Upper lobe of left lung (tissue), 6 donors: ENCODE measurements around the gene TRAF3. TPM values are rescaled to one million over a fixed set of nuclear protein-coding genes. Genes with fewer than 3 reads are reported as not detected.

Experiments
- ATAC-seq, 2 donors: fragments of 200-7000 bp; cut with Tn5 transposase; one replicate each; pipeline ENCODE4 v1.9.1; 2022; ENCODE audit warnings: mild to moderate bottlenecking in 2 of 2, moderate library complexity in 2 of 2; ENCODE audit not compliant: low FRiP score in 2 of 2
- DNase-seq, 2 donors: peaks; one replicate each; pipeline ENCODE4 v3.0.0-alpha.2; 2019 to 2020
- H3K27ac ChIP-seq, 4 donors: fragments of 200-600 bp; sonication (generic); one replicate each; pipeline ENCODE4 v1.5.1; 2016 to 2019
- H3K27me3 ChIP-seq, 4 donors: fragments of 200-600 bp; sonication (generic); one replicate each; pipeline ENCODE4 v1.5.1; 2017 to 2019
- H3K36me3 ChIP-seq, 4 donors: fragments of 200-600 bp; sonication (generic); one replicate each; pipeline ENCODE4 v1.5.1; 2016 to 2019
- H3K4me1 ChIP-seq, 4 donors: fragments of 200-600 bp; sonication (generic); one replicate each; pipeline ENCODE4 v1.5.1; 2018 to 2019
- H3K4me3 ChIP-seq, 4 donors: fragments of 200-600 bp; sonication (generic); one replicate each; pipeline ENCODE4 v1.5.1; 2017 to 2019; ENCODE audit warnings: mild to moderate bottlenecking in 2 of 4, moderate library complexity in 1 of 4
- H3K9me3 ChIP-seq, 4 donors: fragments of 200-600 bp; sonication (generic); one replicate each; pipeline ENCODE4 v1.5.1; 2018 to 2019
- EP300 ChIP-seq, 4 donors: sonication (generic); formaldehyde crosslinking; IDR thresholded peaks; one replicate each; pipeline ENCODE4 v1.5.1; 2017; ENCODE audit warnings: antibody characterized with exemption in 4 of 4, control low read depth in 2 of 4
- POLR2A ChIP-seq, 4 donors: fragments of 450-650 bp; IDR thresholded peaks; one replicate each; pipeline ENCODE4 v1.5.1; 2016 to 2017; ENCODE audit warnings: antibody characterized with exemption in 4 of 4, mild to moderate bottlenecking in 2 of 4
- POLR2AphosphoS5 ChIP-seq, 2 donors: sonication (generic); formaldehyde crosslinking; IDR thresholded peaks; one replicate each; pipeline ENCODE4 v1.5.1; 2017; ENCODE audit warnings: antibody characterized with exemption in 2 of 2
- WGBS, 2 donors: methylation state at CpG; one replicate each; pipeline ENCODE4 v1.1.5; 2017 to 2018; 5-methylcytosine and 5-hydroxymethylcytosine counted together
- total RNA-seq, 6 donors: library from RNA; depleted of rRNA in 4 of 6; stranded (reverse); fragments of >200 nt in 4 of 6; gene quantifications; one replicate each; pipeline versions ENCODE4 v1.1.0 to v1.2.1, GENCODE V29; 2016 to 2021
- TF ChIP-seq, protein P1 (sequence below), 6 experiments: fragments of 450-650 bp in 4 of 6; fragments of 200-600 bp in 2 of 6; sonication (generic) in 2 of 6; IDR thresholded peaks; one replicate each; pipeline ENCODE4 v1.5.1; 2016 to 2019; ENCODE audit warnings: antibody characterized with exemption in 6 of 6
- donor health status: DM: no; HTN: no; CAD: no; lungs with moderate emphysema.
- donor health status: DM: no; HTN: yes; CAD: no; lungs with severe emphysema.

Gene TRAF3
- total RNA-seq, 6 donors from 2014 or later: 14.7 to 45.4 (median 22.1) TPM

DNA sequence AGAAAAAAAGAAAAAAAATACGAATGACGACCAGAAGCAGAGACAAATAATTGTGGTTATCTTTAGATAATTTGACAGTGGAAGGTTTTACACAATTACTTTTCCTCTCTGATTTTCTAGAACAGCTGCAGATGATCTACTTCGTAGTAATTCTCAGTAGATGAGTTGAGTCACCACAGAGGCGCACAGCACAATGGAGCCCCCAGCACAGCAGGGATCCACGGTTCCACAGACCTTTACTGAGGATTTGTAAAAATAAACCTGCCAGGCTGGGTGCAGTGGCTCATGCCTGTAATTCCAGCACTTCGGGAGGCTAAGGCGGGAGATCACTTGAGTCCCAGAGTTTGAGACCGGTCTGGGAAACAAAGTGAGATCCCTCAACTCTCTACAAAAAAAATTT, 174.6 kb downstream of the TRAF3 start:
- Histone ChIP-seq H3K27ac (no peak overlapping the region), H3K36me3 (peaks cover 31 to 94% (median 78%) of the 10 kb centered on the region in 4 donors), H3K27me3 (no peaks in the 10 kb centered on the region), H3K4me3 (no peak overlapping the region), H3K9me3 (no peaks in the 10 kb centered on the region), H3K4me1 (no peaks in the 10 kb centered on the region)
- no peak for TF ChIP-seq POLR2A (IDR thresholded peaks at IDR 0.05)
- TF ChIP-seq EP300 (IDR thresholded peaks at IDR 0.05): no peak
- no peak for TF ChIP-seq POLR2AphosphoS5 (IDR thresholded peaks at IDR 0.05)
- 80 to 81% methylated on average over 8 of the region's 8 CpGs for WGBS, 2 donors
- DNase-seq (no peak), ATAC-seq (no peak)

DNA sequence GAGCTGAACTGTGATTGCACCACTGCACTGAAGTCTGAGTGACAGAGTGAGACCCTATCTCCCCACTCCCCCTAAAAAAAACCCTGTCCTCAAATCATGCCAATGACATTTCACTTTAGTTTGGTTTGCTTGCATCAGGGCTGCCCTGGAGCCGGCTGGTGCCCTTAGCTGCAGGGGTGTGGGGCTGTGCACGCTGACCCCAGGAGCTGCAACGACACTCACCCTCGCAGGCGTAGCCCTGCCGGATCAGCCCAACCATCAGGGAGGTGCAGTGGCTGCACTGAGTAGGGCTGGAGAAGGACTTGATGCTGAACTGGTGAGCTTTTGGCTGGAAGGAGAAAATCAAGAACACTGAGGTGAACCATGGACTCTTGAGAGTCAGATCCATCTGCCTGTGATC, 175.0 kb downstream of the TRAF3 start:
- TF ChIP-seq EP300 (IDR thresholded peaks at IDR 0.05): no peak
- TF ChIP-seq POLR2A (IDR thresholded peaks at IDR 0.05): no peak
- no peak for TF ChIP-seq POLR2AphosphoS5 (IDR thresholded peaks at IDR 0.05)
- TF ChIP-seq, protein P1, sequence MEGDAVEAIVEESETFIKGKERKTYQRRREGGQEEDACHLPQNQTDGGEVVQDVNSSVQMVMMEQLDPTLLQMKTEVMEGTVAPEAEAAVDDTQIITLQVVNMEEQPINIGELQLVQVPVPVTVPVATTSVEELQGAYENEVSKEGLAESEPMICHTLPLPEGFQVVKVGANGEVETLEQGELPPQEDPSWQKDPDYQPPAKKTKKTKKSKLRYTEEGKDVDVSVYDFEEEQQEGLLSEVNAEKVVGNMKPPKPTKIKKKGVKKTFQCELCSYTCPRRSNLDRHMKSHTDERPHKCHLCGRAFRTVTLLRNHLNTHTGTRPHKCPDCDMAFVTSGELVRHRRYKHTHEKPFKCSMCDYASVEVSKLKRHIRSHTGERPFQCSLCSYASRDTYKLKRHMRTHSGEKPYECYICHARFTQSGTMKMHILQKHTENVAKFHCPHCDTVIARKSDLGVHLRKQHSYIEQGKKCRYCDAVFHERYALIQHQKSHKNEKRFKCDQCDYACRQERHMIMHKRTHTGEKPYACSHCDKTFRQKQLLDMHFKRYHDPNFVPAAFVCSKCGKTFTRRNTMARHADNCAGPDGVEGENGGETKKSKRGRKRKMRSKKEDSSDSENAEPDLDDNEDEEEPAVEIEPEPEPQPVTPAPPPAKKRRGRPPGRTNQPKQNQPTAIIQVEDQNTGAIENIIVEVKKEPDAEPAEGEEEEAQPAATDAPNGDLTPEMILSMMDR (IDR thresholded peaks at IDR 0.05): no peak
- no peak for ATAC-seq
- no peak overlapping the region for H3K27ac ChIP-seq
- H3K36me3 ChIP-seq: peaks cover 31 to 93% (median 78%) of the 10 kb centered on the region in 4 donors
- DNase-seq: no peak
- no peaks in the 10 kb centered on the region for H3K4me1 ChIP-seq
- no peak overlapping the region for H3K4me3 ChIP-seq
- 90 to 92% methylated on average over 6 of the region's 6 CpGs for WGBS, 2 donors
- no peaks in the 10 kb centered on the region for H3K9me3 ChIP-seq
- H3K27me3 ChIP-seq: no peaks in the 10 kb centered on the region

DNA sequence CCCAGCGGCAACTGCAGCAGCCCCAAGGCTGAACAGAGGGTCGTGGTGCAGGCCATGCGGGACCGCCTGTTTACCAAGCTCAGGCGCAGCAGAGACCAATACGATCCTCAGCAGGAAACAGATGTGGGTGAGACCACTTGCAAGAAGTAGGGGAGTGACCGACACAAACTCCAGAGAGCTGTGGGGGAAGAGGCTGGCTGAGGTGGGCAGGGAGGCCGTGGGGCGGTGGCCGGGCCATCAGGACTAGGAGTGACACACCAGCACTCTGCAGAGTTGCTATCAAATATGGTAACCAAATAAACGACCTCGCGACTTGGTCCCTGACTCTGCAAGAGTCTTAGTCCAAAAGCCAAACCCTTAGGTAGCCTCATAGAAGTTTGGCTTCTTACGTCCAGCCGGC, 175.9 kb downstream of the TRAF3 start:
- DNase-seq (no peak), ATAC-seq (no peak)
- Histone ChIP-seq H3K9me3 (no peaks in the 10 kb centered on the region), H3K27me3 (no peaks in the 10 kb centered on the region), H3K4me3 (no peak overlapping the region), H3K36me3 (peaks cover 35 to 95% (median 80%) of the 10 kb centered on the region in 4 donors), H3K27ac (no peak overlapping the region), H3K4me1 (no peaks in the 10 kb centered on the region)
- TF ChIP-seq EP300 (IDR thresholded peaks at IDR 0.05): no peak
- TF ChIP-seq, protein P1 (IDR thresholded peaks at IDR 0.05): no peak
- no peak for TF ChIP-seq POLR2AphosphoS5 (IDR thresholded peaks at IDR 0.05)
- TF ChIP-seq POLR2A (IDR thresholded peaks at IDR 0.05): no peak
- 86% methylated on average over 8 to 15 of the region's 15 CpGs for WGBS, 2 donors

DNA sequence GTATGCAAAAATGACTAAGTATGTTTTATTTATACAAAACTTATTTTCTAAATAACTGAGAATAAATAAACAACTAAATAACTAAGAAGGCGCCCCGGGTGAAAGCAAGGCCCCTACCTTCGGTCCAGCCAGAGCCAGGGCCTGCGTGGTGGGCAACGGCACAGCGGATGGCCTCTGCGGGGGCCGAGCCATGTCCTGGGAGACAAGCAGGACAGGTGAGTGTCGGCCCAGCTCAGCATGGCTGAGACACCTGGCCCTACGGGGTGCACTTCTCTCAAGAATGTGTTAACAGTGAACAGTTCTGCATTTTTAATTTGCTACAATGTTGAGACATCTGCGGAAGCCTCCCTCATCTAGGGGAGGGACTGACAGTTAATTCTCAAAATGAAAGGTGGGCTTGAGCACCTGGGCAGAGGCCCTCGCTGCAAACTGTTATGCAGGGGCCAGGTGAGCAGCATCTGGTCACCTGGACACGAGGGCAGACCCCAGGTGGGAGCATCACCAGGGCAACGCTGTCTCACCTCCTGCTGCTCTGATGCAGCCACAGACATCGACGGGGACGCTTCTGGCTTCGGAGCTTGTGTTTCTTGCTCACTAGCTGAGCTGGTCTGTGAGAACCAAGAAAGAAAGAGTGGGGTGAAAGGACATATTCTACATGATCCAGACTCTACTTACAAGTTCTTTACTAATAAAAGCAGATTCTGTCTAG, 177.0 kb downstream of the TRAF3 start:
- ATAC-seq (no peak), DNase-seq (no peak)
- H3K27ac ChIP-seq: no peak overlapping the region
- TF ChIP-seq POLR2AphosphoS5 (IDR thresholded peaks at IDR 0.05) (no peak), EP300 (IDR thresholded peaks at IDR 0.05) (no peak)
- H3K27me3 ChIP-seq: no peaks in the 10 kb centered on the region
- H3K4me3 ChIP-seq: no peak overlapping the region
- WGBS, 2 donors: 91 to 92% methylated on average over 16 to 18 of the region's 18 CpGs
- H3K9me3 ChIP-seq: no peaks in the 10 kb centered on the region
- H3K36me3 ChIP-seq: peaks cover 30 to 99% (median 84%) of the 10 kb centered on the region in 4 donors
- H3K4me1 ChIP-seq: no peaks in the 10 kb centered on the region

DNA sequence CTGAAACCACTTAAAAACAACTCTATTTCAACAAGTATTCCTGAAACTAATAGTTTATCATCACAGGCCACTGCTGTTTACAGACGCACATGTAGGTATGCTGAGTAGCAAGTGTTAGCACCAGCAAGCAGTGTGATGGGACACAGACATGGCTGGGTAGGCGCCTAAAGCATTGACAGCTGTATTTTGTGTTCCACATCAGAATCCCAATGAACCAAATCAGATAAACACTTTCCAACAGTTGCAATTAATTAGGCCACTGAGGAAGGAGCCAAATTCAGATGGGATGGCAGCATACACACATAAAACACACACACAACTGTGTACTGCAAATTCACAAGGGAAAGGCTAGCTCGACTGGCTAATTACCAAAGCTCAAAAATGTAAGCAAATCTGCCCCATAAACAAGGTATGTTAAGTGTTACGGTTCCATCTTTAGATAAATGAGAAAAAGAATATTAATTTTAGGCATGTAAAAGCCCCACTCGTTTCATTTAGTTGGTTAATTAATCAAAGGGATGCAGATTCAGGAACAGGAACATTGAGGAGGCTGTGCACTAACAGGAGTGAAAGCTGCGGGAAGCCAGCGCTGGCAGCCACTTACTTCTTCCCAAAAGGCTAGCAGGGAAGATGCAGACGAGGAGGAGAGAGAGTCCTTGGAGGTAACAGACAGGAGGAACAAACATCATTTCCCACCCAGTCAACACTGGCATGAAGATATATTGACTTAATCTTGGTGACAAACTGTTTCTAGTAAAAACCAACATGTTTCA, 178.6 kb downstream of the TRAF3 start:
- Histone ChIP-seq H3K27ac (no peak overlapping the region), H3K27me3 (no peaks in the 10 kb centered on the region), H3K9me3 (no peaks in the 10 kb centered on the region), H3K4me3 (no peak overlapping the region), H3K36me3 (peaks cover 30 to 99% (median 82%) of the 10 kb centered on the region in 4 donors), H3K4me1 (no peaks in the 10 kb centered on the region)
- WGBS, 2 donors: 79 to 81% methylated on average over 8 of the region's 8 CpGs
- DNase-seq (no peak), ATAC-seq (no peak)
- TF ChIP-seq, protein P1 (IDR thresholded peaks at IDR 0.05): no peak
- TF ChIP-seq POLR2A (IDR thresholded peaks at IDR 0.05) (no peak), POLR2AphosphoS5 (IDR thresholded peaks at IDR 0.05) (no peak), EP300 (IDR thresholded peaks at IDR 0.05) (no peak)
